ENCODE measurements around the gene SLC23A2. TPM values are rescaled to one million over a fixed set of nuclear protein-coding genes. Genes with fewer than 3 reads are reported as not detected.
"Not testable (repeated sequence)": the region's sequence is repeated elsewhere in the genome, so short reads cannot be mapped to it uniquely, and the experiment has no call there.

Gene SLC23A2
- total and polyA plus RNA-seq, 8 donors = 4.3 to 12.9 (median 8.8) TPM

DNA sequence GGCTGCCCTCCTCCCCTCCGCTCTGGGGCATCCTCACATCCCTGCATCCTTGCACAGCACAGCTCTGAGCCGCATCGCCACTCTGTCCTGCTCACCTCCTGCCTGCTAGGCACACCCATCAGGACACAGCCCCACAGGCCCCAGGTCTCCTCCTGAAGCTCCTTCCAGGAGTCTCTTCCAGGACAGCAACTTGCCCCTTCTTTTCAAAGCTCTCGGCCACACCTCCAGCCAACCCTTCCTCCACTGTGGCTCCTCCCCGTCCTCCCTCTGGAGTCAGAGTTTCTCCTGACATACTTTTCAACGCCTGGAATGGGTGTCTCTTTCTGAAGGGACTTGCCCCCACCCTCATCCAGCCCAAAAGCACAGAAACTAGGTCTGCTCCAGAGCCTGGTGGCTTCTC lies 77.3 kb downstream of the SLC23A2 start:
- intact Hi-C loops (cut with DNase I) = no loop called here
- no peak overlapping the region for H3K27ac ChIP-seq
- H3K27me3 ChIP-seq = no peaks in the 10 kb centered on the region
- no peak for FAIRE-seq
- no peak overlapping the region for H3K4me3 ChIP-seq
- TF ChIP-seq, protein P1, sequence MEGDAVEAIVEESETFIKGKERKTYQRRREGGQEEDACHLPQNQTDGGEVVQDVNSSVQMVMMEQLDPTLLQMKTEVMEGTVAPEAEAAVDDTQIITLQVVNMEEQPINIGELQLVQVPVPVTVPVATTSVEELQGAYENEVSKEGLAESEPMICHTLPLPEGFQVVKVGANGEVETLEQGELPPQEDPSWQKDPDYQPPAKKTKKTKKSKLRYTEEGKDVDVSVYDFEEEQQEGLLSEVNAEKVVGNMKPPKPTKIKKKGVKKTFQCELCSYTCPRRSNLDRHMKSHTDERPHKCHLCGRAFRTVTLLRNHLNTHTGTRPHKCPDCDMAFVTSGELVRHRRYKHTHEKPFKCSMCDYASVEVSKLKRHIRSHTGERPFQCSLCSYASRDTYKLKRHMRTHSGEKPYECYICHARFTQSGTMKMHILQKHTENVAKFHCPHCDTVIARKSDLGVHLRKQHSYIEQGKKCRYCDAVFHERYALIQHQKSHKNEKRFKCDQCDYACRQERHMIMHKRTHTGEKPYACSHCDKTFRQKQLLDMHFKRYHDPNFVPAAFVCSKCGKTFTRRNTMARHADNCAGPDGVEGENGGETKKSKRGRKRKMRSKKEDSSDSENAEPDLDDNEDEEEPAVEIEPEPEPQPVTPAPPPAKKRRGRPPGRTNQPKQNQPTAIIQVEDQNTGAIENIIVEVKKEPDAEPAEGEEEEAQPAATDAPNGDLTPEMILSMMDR (IDR thresholded peaks at IDR 0.05) = no peak
- WGBS, 2 donors = 95% methylated on average over 6 of the region's 6 CpGs
- H3K36me3 ChIP-seq = no peaks in the 10 kb centered on the region
- no peak for ATAC-seq
- H3K4me1 ChIP-seq = peaks cover 0 to 6% (median 0%) of the 10 kb centered on the region in 3 donors
- no peak for DNase-seq
- H3K9me3 ChIP-seq = no peaks in the 10 kb centered on the region

DNA sequence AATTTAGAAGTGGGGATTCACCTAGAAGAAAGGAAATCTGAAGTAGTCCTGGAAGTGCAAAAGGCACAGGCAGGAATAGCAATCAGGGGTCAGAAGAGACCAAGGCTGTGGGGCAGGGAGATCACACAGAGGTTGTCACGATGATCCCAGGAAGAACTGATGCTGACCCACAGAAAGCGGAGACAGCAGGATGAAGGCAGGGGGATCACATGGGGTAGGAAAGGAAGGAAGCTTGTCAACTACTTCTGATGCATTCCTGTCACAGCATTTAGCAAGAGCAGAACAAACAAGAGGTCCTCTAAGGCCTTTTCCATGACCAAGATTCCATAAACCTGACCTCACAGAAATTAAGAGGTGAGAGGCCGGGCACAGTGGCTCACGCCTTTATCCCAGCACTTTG lies 79.1 kb downstream of the SLC23A2 start:
- no peaks in the 10 kb centered on the region for H3K9me3 ChIP-seq
- no peak for ATAC-seq
- no peak for DNase-seq
- H3K27ac ChIP-seq = no peak overlapping the region
- H3K4me3 ChIP-seq = no peak overlapping the region
- peaks cover 0 to 6% (median 6%) of the 10 kb centered on the region in 3 donors for H3K4me1 ChIP-seq
- FAIRE-seq = no peak
- intact Hi-C loops (cut with DNase I) = no loop called here
- H3K27me3 ChIP-seq = no peaks in the 10 kb centered on the region
- TF ChIP-seq, protein P1 (IDR thresholded peaks at IDR 0.05) = no peak
- 92 to 93% methylated on average over 4 of the region's 4 CpGs for WGBS, 2 donors
- H3K36me3 ChIP-seq = no peaks in the 10 kb centered on the region

DNA sequence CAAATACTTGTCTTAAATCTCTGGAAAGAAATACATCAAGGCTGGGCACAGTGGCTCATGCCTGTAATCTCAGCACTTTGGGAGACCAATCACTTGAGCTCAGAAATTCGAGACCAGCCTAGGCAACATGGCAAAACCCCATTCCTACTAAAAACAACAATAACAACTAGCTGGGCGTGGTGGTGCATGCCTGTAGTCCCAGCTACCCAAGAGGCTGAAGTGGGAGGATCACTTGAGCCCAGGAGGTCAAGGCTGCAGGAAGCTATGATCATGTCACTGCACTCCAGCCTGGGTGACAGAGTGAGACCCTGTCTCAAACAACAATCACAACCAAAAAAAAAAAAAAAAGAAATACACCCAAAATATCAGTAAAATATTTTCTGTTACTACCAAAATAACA lies 80.0 kb downstream of the SLC23A2 start:
- DNase-seq; H3K36me3 ChIP-seq; FAIRE-seq; H3K27ac ChIP-seq; H3K27me3 ChIP-seq; H3K9me3 ChIP-seq; intact Hi-C loops (cut with DNase I); H3K4me3 ChIP-seq; H3K4me1 ChIP-seq; ATAC-seq: not testable (repeated sequence)
- WGBS, 2 donors = 85 to 87% methylated on average over 2 of the region's 2 CpGs

DNA sequence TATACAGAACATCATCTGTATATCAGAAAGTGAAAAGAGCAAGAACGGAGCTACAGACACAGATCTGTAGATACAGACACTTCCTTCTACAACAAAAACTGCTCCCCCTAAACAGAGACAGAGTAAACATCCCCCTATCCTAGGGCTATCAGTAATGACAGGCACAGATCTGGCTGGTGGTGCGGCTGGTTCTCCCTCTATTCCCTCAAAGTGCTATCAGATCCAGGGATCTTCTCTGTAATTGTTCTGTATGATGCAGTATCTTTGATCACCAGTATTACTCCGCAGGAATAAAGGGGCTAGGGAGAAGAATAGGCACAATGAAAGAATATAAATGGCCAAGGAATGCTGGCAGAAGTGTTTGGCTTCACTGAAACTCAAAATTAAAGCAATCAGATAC lies 80.7 kb downstream of the SLC23A2 start:
- Histone ChIP-seq H3K36me3 (no peaks in the 10 kb centered on the region), H3K27me3 (no peaks in the 10 kb centered on the region), H3K27ac (no peak overlapping the region), H3K9me3 (no peaks in the 10 kb centered on the region), H3K4me3 (no peak overlapping the region), H3K4me1 (peaks cover 0 to 6% (median 0%) of the 10 kb centered on the region in 3 donors)
- FAIRE-seq (no peak), ATAC-seq (no peak), DNase-seq (no peak)
- TF ChIP-seq, protein P1 (IDR thresholded peaks at IDR 0.05) = no peak
- WGBS, 2 donors = 80 to 84% methylated on average over 3 of the region's 3 CpGs
- intact Hi-C loops (cut with DNase I) = no loop called here

DNA sequence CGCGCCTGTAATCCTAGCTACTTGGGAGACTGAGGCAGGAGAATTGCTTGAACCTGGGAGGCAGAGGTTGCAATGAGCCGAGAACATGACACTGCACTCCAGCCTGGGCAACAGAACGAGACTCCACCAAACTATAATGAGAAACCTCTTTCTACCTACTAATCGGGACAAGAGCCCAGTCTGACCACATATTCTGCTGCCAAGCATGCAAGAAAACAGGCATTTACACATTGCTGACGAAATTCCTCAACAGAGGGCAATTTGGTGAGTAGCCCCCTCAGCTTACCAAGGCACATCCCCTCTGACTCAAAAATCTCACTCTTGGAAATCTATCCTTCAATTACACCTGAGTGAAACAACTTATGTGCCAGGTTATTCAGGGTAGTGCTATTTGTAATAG lies 81.2 kb downstream of the SLC23A2 start:
- Histone ChIP-seq H3K9me3 (no peaks in the 10 kb centered on the region), H3K36me3 (no peaks in the 10 kb centered on the region), H3K27me3 (no peaks in the 10 kb centered on the region), H3K4me1 (peaks cover 0 to 6% (median 0%) of the 10 kb centered on the region in 3 donors), H3K4me3 (no peak overlapping the region), H3K27ac (no peak overlapping the region)
- ATAC-seq = no peak
- DNase-seq = no peak
- 93 to 95% methylated on average over 6 of the region's 6 CpGs for WGBS, 2 donors
- intact Hi-C loops (cut with DNase I) = no loop called here
- TF ChIP-seq, protein P1 (IDR thresholded peaks at IDR 0.05) = no peak
- FAIRE-seq = no peak
